Activated CD8-positive, alpha-beta memory T cell treated with anti-CD3 and anti-CD28 coated beads for 1 hour (primary cell): ENCODE results near the gene IQGAP2.
"Not testable (repeated sequence)": the region's sequence is repeated elsewhere in the genome, so short reads cannot be mapped to it uniquely, and the experiment has no call there.

Experiments used
- DNase-seq, 2 donors: peaks; one replicate each; pipeline ENCODE4 v3.0.0-alpha.2; 2020; ENCODE audit warnings: low read depth in 1 of 2; ENCODE audit errors: extremely low read depth in 1 of 2

The IQGAP2 gene

GRCh38 chr5:76493190-76493837 lies 90.2 kb downstream of the IQGAP2 start:
- no peak for DNase-seq

- DNase-seq: no peak
Measured at GRCh38 chr5:76494201-76494600, 91.1 kb downstream of the IQGAP2 start.

GRCh38 chr5:76495870-76496269 lies 92.8 kb downstream of the IQGAP2 start:
- DNase-seq: no peak

- DNase-seq: no peak
Measured at GRCh38 chr5:76497065-76497460, 94.0 kb downstream of the IQGAP2 start.

- DNase-seq: no peak
Measured at GRCh38 chr5:76497986-76498717, 95.1 kb downstream of the IQGAP2 start.

- DNase-seq: no peak
Measured at GRCh38 chr5:76499507-76500161, 96.5 kb downstream of the IQGAP2 start.

- no peak for DNase-seq
Measured at GRCh38 chr5:76500633-76501393, 97.7 kb downstream of the IQGAP2 start.

GRCh38 chr5:76503929-76504328 lies 100.8 kb downstream of the IQGAP2 start:
- no peak for DNase-seq

GRCh38 chr5:76504901-76505564 lies 101.9 kb downstream of the IQGAP2 start:
- DNase-seq: no peak

GRCh38 chr5:76513476-76513875 lies 110.4 kb downstream of the IQGAP2 start:
- no peak for DNase-seq

GRCh38 chr5:76514292-76514691 lies 111.2 kb downstream of the IQGAP2 start:
- DNase-seq: no peak

GRCh38 chr5:76514713-76515112 lies 111.6 kb downstream of the IQGAP2 start:
- no peak for DNase-seq

GRCh38 chr5:76517334-76517733 lies 114.2 kb downstream of the IQGAP2 start:
- no peak for DNase-seq

- not testable (repeated sequence) for DNase-seq
Measured at GRCh38 chr5:76518246-76518645, 115.2 kb downstream of the IQGAP2 start.

- DNase-seq: no peak
Measured at GRCh38 chr5:76521240-76521758, 118.2 kb downstream of the IQGAP2 start.

- no peak for DNase-seq
Measured at GRCh38 chr5:76522103-76522935, 119.2 kb downstream of the IQGAP2 start.

GRCh38 chr5:76524101-76524835 lies 121.2 kb downstream of the IQGAP2 start:
- no peak for DNase-seq

- DNase-seq: no peak
Measured at GRCh38 chr5:76524868-76525267, 121.8 kb downstream of the IQGAP2 start.

- DNase-seq: no peak
Measured at GRCh38 chr5:76525956-76526355, 122.9 kb downstream of the IQGAP2 start.
